ENCODE measurements around the gene NKX2-1.
A peak's percentile ranks its signal among the peaks of the same experiment; 100 is the strongest.
"Not testable (repeated sequence)": the region's sequence is repeated elsewhere in the genome, so short reads cannot be mapped to it uniquely, and the experiment has no call there.

Gene NKX2-1

DNA sequence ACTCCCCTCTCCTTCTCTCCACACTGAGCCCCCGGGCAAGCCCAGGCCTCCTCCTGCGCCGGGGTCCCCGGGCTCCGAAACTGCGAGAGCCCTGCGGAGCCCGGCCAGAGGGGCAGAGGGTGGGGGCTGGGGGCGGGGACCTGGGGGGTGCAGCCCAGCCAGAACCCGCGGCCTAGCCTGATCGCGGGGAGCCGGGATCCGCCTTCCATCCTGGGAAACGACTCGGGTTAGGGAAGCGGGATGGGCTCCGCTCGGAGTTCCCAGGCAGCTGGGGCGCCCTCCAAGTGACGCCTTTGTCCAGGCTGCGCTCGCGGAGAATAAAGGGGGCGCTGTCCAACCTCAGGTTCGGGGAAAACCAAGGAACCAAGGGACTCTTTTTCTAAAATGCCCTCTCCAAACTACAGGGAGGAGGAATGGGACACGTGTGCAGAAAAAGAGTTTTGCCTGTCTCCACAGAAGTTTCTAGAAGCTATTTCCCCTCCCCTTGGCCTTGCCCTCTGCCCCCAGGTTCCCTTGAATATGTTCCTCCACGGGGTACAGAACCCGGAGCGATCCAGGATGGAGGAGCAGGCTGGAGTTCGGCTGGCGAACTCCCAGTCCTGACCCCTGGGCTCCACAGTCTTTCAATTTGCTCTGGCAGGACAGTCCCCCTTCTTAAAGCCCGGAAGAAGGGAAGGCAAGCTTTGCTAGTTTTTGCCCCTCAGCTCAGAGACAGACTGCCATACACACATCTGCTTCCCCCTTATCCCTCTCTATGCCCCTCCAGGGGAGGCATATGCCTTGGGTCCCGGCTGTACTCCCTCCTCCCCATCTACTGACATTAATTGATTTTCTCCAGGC is 13.9 kb downstream of the NKX2-1 start:
- no peak for DNase-seq (ENCODE audit: low read depth in 2 of 2)

DNA sequence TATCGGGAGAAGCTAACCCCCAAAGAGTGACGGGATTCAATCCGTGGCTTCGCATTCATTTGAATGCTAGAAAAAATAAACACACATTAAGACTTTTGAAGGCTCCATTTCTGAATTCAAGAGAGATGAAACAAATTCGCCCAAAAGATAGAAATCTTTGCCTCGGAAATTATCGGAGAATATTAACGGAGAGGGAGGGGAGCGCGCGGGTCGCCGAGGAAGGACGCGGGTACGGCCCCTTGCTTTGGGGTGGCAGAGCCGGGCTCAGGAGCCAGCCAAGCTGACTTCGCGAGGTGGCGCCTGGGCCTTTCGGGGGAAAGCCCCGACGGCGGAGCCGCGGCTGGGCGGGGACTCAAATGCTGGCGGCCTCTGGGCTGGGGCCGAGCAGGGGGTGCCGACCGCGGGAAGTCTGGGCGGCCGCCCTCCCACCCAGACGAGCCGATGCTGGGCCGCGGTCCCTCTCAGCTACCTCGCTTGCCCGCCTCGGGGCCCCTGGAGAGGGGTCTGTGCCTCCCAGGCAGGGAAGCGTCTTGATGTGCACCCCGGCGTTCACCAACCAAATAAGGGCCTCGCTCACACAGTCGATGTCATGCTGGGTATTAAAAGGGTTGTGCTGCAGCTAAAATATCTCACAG is 14.7 kb downstream of the NKX2-1 start:
- DNase-seq (ENCODE audit: low read depth in 2 of 2) = no peak

DNA sequence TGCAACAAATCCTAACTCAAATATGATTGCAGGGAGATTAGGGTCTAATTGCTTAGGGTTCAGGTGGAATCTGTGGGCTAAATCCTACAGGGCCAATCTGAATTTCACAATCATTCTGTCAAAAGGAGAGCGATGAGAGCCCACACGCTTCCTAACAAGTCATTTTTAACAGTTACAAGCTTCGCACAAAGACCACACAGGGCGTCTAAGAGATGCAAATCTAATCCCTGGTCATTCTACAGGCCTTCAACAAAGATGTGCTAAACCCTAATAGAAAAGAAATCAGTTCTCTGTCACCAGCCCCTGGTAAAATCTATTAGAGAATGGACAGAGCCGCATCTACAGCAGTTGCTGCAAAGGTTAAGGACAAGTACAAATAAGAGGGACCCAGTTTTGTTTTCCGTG is 15.3 kb downstream of the NKX2-1 start:
- DNase-seq (ENCODE audit: low read depth in 2 of 2) = no peak

DNA sequence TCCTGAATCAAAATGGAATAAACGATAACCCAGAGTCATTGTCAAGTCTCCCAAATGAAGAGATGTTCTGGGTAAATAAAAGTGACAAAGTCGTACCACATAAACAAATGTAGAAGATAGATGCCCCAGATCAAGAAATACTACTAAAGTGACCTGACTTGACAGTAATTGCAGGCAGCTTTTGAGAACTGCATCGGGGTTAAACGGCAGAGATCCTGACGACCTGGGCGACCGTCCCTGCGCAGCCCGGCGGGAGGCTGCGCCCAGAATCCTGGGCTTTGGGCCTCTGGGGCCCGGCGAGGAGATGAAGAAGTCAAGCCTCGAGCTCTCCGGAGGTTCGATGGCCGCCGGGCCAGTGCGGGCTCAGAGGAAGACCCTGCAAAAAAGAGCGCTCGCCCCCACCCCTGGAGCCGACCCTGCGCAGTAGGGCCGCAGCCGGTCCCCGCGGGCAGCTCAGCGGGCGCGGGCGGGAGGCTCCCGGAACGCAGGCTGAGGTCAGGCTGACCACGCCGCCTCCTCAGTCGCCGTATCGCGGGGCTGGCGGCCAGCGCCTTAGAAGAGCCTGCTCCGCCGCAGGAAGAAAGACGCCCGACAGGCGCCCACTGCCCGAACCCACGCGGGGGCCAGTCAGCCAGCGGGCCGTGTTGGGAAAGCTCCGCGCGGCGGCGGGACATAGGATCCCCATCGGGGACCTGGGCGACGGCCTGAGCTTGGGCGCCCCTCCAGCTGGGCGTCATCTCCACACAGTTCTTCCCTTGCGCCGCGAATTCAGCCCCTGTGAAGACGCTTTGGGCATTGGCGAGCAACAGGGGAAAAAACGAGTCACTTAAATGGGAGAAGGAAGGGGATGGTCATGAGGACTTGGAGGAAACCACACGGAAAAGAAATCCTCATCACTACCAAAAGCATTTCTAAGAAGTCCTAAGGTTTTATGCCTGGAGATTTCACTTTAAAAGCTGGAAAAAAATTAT is 16.0 kb downstream of the NKX2-1 start:
- no peak for DNase-seq (ENCODE audit: low read depth in 2 of 2)

DNA sequence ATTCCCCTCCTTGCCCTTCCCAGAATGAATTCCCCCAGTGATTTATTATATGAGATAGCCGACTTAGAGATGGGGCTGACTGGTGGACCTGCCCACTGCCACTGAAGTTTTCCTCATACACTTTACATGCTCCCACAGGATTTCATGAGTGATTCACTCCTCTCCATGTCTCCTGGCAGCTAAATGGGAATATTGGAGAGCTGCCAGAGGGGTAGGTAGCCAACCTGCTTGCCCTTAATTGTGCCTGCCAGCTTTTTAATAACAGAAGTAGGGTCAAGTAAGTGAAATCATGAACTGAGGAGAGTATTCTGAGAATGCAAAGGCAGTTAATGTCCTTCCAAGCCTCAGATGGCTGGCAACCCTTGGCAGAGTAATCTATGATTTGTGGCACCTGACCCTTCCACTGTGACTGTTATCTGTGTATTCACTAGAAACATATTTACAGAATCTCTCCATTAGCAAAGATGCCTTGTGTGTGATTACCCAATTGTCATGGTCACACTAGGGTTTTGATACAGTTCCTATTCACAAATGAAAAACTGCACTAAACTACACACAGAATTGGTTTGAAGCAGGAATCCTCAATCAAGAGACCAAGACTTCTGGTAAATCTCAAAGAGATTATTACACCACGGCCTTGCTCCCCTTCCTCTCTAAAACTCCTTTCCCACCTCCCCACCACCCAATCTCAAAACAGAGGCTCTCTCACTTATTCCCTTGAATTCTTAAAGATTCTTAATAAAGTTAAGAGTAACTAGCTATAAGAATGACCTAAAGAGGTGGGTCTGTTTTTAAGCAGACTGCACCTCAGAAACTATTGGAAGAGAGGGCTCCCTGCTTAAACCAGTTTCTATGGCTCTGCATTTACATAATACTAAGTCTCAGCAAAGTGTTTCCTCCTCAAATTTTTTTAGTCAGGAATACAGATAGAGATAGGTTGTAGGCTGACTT is 17.2 kb downstream of the NKX2-1 start:
- no peak for DNase-seq (ENCODE audit: low read depth in 2 of 2)

DNA sequence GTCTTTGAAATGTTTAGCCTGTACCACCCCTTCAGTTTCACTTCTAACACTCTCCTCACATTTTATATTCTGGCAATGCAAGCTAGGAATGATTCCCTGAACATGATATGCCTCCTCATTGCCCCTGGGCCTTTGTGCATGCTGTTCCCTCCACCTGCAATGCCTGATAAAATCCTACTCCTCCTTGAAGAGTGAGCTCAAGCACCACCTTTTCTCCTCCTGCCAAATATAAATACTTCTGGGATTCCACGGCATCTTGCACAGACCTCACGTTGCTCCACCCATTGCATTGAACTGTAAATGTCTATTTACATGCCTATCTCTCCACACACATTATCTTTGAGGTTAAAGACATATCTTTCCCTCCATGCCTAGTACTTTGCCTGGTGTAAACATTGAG is 21.1 kb downstream of the NKX2-1 start:
- DNase-seq (ENCODE audit: low read depth in 2 of 2) = no peak

DNA sequence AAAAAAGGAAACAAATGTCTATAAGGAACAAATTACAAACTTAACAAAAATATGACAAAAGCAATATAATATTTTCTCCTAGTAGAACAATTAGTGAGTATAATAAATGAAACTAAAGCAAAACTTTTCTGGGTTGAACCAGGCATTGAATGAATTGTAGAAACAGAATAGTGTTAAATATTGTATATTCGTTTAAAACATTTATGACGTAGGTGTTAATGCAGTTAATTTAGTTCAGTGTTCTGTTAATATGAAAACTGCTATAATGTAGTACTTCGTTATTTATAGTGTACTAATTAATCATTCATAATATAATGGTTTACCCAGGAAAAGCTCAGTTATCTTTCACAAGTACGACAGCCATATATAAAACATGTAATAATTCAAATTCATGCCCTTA is 23.7 kb downstream of the NKX2-1 start:
- no peak for DNase-seq (ENCODE audit: low read depth in 2 of 2)

DNA sequence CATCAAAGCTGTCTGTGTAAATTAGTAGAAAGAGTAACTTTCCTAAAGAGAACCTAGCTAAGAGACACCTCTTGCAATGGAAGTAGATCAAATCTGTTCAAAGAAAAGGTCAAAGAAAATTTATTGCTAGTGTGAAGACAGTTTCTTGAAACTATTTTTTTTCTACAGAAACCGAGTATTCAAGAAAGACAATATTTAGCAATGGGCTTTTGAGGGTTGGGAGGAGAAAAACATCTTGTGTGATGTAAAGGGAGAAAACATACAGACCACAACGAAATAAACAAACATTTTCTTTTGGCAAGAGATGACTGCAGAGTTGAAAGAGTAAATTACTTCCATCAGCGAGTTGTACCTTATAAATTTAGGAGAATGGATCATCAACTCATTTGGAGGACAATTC is 24.4 kb downstream of the NKX2-1 start:
- DNase-seq (ENCODE audit: low read depth in 2 of 2) = no peak

DNA sequence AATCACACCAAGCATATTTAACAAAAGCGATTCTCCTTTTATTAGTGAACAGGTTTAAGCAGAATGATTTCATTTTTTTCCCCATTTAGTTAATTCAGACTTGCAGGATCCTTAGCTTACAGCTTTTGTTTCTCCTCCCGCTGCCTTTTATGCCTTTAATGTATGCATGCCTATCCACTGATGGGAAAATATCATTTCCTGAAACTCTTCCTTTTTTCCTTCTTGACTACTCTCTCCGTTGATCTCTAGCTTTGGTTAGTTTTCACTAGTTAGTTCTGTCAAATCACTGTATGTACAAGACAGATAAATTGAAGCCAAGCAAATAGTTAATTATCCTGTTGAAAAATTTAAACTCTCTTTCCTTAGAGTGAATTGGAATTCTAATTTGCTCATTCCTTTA is 26.3 kb downstream of the NKX2-1 start:
- DNase-seq (ENCODE audit: low read depth in 2 of 2) = no peak

DNA sequence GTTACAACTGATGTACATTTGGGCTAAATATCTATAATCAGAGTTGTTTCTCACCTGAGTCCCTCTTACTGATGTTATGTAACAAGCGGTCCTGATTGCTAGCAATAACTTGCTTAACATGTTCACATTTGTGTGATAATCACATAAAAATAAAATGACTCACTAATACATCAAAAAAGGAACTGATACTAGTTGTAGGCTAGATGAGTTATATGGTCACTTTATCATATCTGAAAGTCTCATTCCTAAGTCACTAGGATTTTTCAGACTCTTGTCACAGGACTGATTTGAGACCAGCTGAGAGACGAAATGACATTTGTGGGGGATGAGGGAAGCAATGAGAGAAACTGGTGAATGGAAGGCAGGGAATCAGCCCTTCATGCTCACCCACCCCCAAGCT is 34.3 kb downstream of the NKX2-1 start:
- no peak for DNase-seq (ENCODE audit: low read depth in 2 of 2)

DNA sequence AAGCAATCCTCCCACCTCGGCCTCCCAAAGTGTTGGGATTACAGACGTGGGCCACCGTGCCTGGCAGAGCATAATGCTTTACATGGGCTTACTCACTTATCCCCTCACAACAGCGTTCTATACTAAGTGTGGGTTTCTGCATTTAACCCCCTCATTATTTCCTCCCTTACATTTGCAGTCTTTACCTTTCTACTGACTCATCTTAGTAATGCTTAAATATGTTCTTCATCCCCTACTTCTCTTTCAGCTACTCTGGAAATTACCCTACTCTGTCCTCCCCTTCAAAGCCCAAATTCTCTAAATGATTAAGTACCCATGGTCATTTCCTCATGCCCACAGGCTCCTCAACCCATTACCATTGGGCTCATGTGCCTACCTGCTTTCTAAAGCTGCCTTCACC is 40.7 kb downstream of the NKX2-1 start:
- no peak for DNase-seq (ENCODE audit: low read depth in 2 of 2)

DNA sequence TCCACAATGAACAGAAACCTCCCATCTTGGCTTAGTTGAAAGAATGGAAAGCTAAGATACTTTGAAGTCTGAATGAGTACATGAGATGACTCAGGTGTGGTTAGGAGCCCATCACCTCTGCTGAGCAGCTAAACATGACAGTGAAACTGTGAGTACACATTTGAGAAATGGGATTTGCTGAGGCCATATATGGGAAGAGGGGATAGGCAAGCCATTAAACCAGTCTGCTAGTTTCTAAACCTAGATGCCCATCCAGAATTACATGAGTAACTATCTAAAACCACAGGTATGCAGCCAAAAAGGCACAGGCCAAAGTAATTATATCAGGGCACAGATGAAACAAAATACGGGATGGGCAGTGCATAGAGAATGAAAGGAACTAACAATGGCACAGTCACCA is 41.2 kb downstream of the NKX2-1 start:
- no peak for DNase-seq (ENCODE audit: low read depth in 2 of 2)

DNA sequence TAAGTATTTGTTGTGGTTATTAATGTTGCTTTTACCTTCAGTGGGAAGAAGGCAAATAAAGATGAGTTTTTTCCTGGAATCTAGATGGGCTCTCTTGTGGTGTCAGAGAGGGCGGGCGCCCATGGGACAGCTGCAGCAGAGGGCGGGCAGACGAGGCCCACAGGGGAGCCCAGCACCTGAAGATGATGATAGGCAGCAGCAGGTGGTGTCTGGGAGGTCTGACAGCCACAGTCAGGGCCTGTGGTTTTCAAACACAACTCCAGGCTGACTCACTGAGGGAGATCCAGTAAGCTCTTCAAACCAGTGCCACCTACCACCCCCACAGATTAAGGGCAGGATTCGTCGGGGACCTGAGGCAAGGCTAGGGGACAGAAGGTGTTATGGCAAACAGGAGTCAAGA is 42.8 kb downstream of the NKX2-1 start:
- DNase-seq (ENCODE audit: low read depth in 2 of 2) = peak in 1 of 2 donors; percentile 22

DNA sequence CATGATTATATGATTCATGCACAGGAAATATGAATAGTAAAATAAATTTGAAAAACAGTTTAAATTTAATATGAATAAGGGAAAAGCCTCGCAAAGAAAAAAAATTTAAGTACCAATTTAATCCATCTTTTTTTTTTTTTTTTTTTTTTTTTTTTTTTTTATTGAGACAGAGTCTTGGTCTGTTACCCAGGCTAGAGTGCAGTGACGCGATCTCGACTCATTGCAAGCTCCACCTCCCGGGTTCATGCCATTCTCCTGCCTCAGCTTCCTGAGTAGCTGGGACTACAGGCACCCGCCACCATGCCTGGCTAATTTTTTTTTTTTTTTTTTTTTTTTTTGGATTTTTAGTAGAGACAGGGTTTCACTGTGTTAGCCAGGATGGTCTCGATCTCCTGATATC is 44.0 kb downstream of the NKX2-1 start:
- DNase-seq (ENCODE audit: low read depth in 2 of 2) = not testable (repeated sequence)

DNA sequence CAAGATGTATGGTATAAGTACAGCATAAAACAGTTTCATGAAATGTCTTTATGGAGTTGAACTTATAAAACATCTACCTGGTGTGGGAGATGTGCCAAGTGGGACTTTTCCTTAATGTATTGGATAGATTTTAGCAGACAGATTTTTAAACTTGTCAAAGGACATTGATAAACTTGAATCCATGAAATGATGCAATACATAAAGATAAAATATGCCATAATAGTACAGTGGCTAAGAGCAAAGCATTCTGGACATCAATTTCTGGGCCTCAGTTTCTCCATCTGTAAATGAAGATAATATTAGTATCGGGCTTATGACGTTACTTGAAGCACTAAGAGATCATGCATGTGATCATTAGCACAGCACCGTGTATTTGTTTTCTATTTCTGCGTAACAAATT is 45.4 kb downstream of the NKX2-1 start:
- DNase-seq (ENCODE audit: low read depth in 2 of 2) = no peak

DNA sequence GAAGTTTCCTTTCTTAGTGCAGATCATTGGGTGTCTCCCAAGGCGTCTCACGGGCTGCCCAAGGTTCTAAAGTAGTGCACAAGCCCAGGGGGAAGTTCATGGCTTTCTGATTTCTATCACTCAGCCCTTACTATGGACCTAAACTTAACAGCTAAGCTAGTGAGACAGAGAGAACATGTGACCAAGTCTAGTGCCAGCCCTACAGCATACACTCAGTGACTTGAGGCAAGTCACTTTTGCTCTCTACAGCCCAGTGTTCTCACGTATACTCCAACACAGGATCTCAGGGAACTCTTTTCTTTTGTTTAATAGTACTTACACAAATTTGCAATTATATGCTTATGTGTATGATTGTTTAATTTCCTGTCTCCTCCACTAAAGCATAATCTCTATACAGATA is 48.6 kb downstream of the NKX2-1 start:
- DNase-seq (ENCODE audit: low read depth in 2 of 2) = no peak

DNA sequence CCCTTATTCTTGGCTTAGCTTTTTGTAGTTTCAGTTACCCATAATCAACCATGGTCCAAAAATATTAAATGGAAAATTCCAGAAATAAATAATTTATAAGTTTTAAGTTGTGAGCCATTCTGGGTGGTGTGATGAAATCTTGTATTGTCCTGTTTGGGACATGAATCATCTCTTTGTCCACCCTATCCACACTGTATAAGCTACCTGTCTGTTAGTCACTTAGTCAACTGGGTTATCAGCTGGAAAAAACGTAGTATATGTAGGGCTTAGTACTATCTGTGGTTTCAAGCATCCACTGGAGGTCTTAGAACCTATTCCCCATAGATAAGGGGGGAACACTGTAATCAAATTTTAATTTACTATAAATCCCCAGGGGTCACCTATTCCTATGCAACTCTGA is 52.7 kb downstream of the NKX2-1 start:
- no peak for DNase-seq (ENCODE audit: low read depth in 2 of 2)

Data from stimulated activated CD8-positive, alpha-beta memory T cell treated with anti-CD3 and anti-CD28 coated beads, Interleukin-15, amount 100 ng/mL, for 48 hours (primary cell).